GM12891 (cell line): ENCODE results near the gene YARS1.

ENCODE experiments used
- PAX5 ChIP-seq: IDR thresholded peaks from 2 replicates; pipeline ENCODE4 v1.6.1; 2011; ENCODE audit warnings: low read length, moderate library complexity, mild to moderate bottlenecking; ENCODE audit not compliant: insufficient read depth, severe bottlenecking
- POLR2A ChIP-seq: IDR thresholded peaks from 2 replicates; pipeline ENCODE4 v1.6.1; 2011; ENCODE audit warnings: low read depth, low read length, control low read depth
- POLR2AphosphoS5 ChIP-seq: IDR thresholded peaks from 2 replicates; pipeline ENCODE4 v1.6.1; 2011; ENCODE audit warnings: low read depth, low read length, control low read depth
- POU2F2 ChIP-seq: IDR thresholded peaks from 2 replicates; pipeline ENCODE4 v1.6.1; 2011; ENCODE audit warnings: low read depth, mild to moderate bottlenecking, control low read depth, low read length, moderate library complexity
- SPI1 ChIP-seq: IDR thresholded peaks from 2 replicates; pipeline ENCODE4 v1.6.1; 2011; ENCODE audit warnings: low read depth, low read length, control low read depth
- TAF1 ChIP-seq: IDR thresholded peaks from 2 replicates; pipeline ENCODE4 v1.6.1; 2011; ENCODE audit warnings: low read depth, low read length, control low read depth

DNA sequence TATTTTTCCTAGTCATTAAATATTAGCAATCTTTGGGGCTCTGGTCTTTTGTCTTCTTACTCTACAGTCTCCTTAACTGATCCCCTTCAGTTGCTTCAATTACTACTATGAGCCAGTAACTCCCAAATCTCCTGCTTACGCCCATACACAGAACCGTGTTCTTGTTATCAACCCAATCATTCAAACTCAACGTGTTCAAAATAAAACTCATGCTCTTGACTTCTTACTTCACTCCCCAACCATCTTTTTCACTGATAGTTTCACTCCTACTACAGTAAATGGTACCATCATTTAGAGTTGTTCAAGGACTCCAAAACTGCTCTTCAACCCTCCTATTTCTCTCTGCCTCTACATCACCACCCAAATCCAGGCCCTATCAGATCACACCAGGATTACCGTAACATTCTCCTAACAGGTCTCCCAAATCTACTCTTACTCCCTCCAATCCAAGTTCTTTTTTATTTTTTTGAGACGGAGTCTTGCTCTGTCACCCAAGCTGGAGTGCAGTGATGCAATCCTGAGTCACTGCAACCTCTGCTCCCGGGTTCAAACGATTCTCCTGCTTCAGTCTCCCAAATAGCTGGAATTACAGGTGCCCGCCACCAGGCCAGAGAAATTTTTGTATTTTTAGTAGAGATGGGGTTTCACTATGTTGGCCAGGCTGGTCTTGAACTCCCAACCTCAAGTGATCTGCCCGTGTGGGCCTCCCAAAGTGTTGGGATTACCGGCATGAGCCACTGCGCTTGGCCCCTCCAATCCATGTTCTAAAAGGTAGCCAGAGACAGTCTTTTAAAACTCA, 3.0 kb downstream of the YARS1 start:
- no peak for TF ChIP-seq TAF1
- no peak for TF ChIP-seq POLR2A
- TF ChIP-seq POLR2AphosphoS5: no peak
- no peak for TF ChIP-seq SPI1
- no peak for TF ChIP-seq PAX5
- TF ChIP-seq POU2F2: no peak
